Measurements from ENCODE around the gene PPP1R1B.

GRCh38 chr17:39578272-39578671 is 48.5 kb upstream of the PPP1R1B start:
- no peak for TF ChIP-seq CTCF (IDR thresholded peaks at IDR 0.05)
- no peak for TF ChIP-seq POLR2A (IDR thresholded peaks at IDR 0.05)
